Panc1 (cell line): ENCODE results near the gene ADIPOR1.

ENCODE experiments used
- POLR2AphosphoS5 ChIP-seq: IDR thresholded peaks from 2 replicates; pipeline ENCODE4 v1.6.1; 2012; ENCODE audit warnings: mild to moderate bottlenecking, low read depth, low read length, moderate library complexity
- SIN3A ChIP-seq: IDR thresholded peaks from 2 replicates; pipeline ENCODE4 v1.6.1; 2012; ENCODE audit warnings: low read depth, mild to moderate bottlenecking, low read length, moderate library complexity, borderline replicate concordance; ENCODE audit not compliant: insufficient read depth
- TCF7L2 ChIP-seq: IDR thresholded peaks from 2 replicates; pipeline ENCODE4 v1.6.1; 2011; ENCODE audit warnings: mild to moderate bottlenecking, low read depth, low read length, inconsistent platforms
- TF ChIP-seq, protein P1 (sequence below): fragments of 450-650 bp; IDR thresholded peaks from 2 replicates; pipeline ENCODE4 v1.5.1; 2017; ENCODE audit warnings: mild to moderate bottlenecking
- TF ChIP-seq, protein P2 (sequence below), 2 experiments: IDR thresholded peaks; 2 replicates each; pipeline ENCODE4 v1.6.1; 2011 to 2012; ENCODE audit warnings: low read depth in 2 of 2, control low read depth in 1 of 2, low read length in 1 of 2, mild to moderate bottlenecking in 1 of 2, moderate library complexity in 1 of 2; ENCODE audit not compliant: insufficient read depth in 1 of 2

DNA sequence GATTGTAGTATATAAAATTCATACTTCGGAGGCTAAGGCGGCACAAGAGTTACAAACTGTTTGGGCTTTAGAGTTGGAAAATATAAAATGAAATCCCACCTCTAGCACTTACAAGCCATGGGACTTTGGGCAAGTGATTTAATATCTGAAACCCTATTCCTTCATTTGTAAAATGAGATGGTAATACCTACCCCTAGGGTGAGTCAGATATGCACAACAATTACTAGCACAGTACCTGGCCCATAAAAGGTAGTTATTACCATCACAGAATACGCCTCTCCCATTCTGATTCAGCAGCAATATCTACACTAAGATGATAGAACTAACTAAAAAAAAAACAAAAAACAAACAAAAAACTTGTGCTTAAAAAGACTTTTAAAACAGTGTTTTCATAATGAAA is 34.6 kb downstream of the ADIPOR1 start:
- TF ChIP-seq POLR2AphosphoS5 = no peak
- TF ChIP-seq, protein P1, sequence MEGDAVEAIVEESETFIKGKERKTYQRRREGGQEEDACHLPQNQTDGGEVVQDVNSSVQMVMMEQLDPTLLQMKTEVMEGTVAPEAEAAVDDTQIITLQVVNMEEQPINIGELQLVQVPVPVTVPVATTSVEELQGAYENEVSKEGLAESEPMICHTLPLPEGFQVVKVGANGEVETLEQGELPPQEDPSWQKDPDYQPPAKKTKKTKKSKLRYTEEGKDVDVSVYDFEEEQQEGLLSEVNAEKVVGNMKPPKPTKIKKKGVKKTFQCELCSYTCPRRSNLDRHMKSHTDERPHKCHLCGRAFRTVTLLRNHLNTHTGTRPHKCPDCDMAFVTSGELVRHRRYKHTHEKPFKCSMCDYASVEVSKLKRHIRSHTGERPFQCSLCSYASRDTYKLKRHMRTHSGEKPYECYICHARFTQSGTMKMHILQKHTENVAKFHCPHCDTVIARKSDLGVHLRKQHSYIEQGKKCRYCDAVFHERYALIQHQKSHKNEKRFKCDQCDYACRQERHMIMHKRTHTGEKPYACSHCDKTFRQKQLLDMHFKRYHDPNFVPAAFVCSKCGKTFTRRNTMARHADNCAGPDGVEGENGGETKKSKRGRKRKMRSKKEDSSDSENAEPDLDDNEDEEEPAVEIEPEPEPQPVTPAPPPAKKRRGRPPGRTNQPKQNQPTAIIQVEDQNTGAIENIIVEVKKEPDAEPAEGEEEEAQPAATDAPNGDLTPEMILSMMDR = no peak
- no peak for TF ChIP-seq SIN3A
- TF ChIP-seq, protein P2, sequence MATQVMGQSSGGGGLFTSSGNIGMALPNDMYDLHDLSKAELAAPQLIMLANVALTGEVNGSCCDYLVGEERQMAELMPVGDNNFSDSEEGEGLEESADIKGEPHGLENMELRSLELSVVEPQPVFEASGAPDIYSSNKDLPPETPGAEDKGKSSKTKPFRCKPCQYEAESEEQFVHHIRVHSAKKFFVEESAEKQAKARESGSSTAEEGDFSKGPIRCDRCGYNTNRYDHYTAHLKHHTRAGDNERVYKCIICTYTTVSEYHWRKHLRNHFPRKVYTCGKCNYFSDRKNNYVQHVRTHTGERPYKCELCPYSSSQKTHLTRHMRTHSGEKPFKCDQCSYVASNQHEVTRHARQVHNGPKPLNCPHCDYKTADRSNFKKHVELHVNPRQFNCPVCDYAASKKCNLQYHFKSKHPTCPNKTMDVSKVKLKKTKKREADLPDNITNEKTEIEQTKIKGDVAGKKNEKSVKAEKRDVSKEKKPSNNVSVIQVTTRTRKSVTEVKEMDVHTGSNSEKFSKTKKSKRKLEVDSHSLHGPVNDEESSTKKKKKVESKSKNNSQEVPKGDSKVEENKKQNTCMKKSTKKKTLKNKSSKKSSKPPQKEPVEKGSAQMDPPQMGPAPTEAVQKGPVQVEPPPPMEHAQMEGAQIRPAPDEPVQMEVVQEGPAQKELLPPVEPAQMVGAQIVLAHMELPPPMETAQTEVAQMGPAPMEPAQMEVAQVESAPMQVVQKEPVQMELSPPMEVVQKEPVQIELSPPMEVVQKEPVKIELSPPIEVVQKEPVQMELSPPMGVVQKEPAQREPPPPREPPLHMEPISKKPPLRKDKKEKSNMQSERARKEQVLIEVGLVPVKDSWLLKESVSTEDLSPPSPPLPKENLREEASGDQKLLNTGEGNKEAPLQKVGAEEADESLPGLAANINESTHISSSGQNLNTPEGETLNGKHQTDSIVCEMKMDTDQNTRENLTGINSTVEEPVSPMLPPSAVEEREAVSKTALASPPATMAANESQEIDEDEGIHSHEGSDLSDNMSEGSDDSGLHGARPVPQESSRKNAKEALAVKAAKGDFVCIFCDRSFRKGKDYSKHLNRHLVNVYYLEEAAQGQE (IDR thresholded peaks at IDR 0.05; ENCODE audit: insufficient read depth in 1 of 2, low read depth in 2 of 2, low read length in 1 of 2) = no peak
- no peak for TF ChIP-seq TCF7L2
